ENCODE measurements around the gene GNAL. TPM values are rescaled to one million over a fixed set of nuclear protein-coding genes. Genes with fewer than 3 reads are reported as not detected.

Gene GNAL
- total RNA-seq, 1 experiment from 2014 or later, result 28.4 TPM

GRCh38 chr18:11695736-11696135 lies 6.7 kb downstream of the GNAL start:
- intact Hi-C loops (cut with micrococcal nuclease; ENCODE audit: unreplicated experiment), result no loop called here
- Histone ChIP-seq H3K9me3 (no peaks in the 10 kb centered on the region), H3K27me3 (replicated peaks; ENCODE audit: control insufficient read depth, insufficient read depth, low read length) (no peaks in the 10 kb centered on the region), H3K4me1 (no peaks in the 10 kb centered on the region), H3K36me3 (ENCODE audit: control insufficient read depth, insufficient read depth, low read length) (no peaks in the 10 kb centered on the region), H3K4me3 (ENCODE audit: low read depth, low read length) (no peak overlapping the region)
- ChIA-PET CTCF (no interaction called here), POLR2A (no interaction called here)
- no TSS peak for BruUV-seq (replicated peaks)
- DNase-seq, result no peak
- Mint-ChIP-seq H3K9me3 (ENCODE audit: unreplicated experiment) (no peaks in the 10 kb centered on the region), H3K4me3 (ENCODE audit: unreplicated experiment) (no peak overlapping the region), H3K27me3 (ENCODE audit: insufficient read depth, unreplicated experiment) (no peaks in the 10 kb centered on the region), H3K36me3 (ENCODE audit: insufficient read depth, unreplicated experiment) (no peaks in the 10 kb centered on the region), H3K27ac (ENCODE audit: unreplicated experiment) (no peak overlapping the region), H3K4me1 (ENCODE audit: low read depth, unreplicated experiment) (peaks cover 9% of the 10 kb centered on the region)
- TF ChIP-seq CTCF (IDR thresholded peaks at IDR 0.05; ENCODE audit: insufficient read depth in 1 of 2, low read depth in 1 of 2, low read length in 1 of 2, severe bottlenecking in 1 of 2, unreplicated experiment in 1 of 2), result no peak

- DNase-seq, result no peak
- H3K27me3 Mint-ChIP-seq (ENCODE audit: insufficient read depth, unreplicated experiment), result no peaks in the 10 kb centered on the region
- POLR2A ChIA-PET, result no interaction called here
These were observed 7.4 kb downstream of the GNAL start for GRCh38 chr18:11696451-11696850.

GRCh38 chr18:11700876-11701275 lies 11.8 kb downstream of the GNAL start:
- CTCF ChIA-PET, result interaction anchor here (0.7 to 1.2 kb wide), 2 partner anchors 11 to 46 kb away, joined by 3 to 5 read pairs; no protein-coding TSS in a partner anchor
- DNase-seq, result no peak
- no TSS peak for BruUV-seq (replicated peaks)
- H3K27me3 ChIP-seq (replicated peaks; ENCODE audit: control insufficient read depth, insufficient read depth, low read length), result no peaks in the 10 kb centered on the region
- Mint-ChIP-seq H3K27me3 (ENCODE audit: insufficient read depth, unreplicated experiment) (no peaks in the 10 kb centered on the region), H3K9me3 (ENCODE audit: unreplicated experiment) (no peaks in the 10 kb centered on the region), H3K4me1 (ENCODE audit: low read depth, unreplicated experiment) (peaks cover 9% of the 10 kb centered on the region), H3K4me3 (ENCODE audit: unreplicated experiment) (no peak overlapping the region), H3K36me3 (ENCODE audit: insufficient read depth, unreplicated experiment) (no peaks in the 10 kb centered on the region), H3K27ac (ENCODE audit: unreplicated experiment) (no peak overlapping the region)
- no peak for TF ChIP-seq CTCF (IDR thresholded peaks at IDR 0.05; ENCODE audit: insufficient read depth in 1 of 2, low read depth in 1 of 2, low read length in 1 of 2, severe bottlenecking in 1 of 2, unreplicated experiment in 1 of 2)
- POLR2A ChIA-PET, result no interaction called here
- no peaks in the 10 kb centered on the region for H3K9me3 ChIP-seq
- H3K4me1 ChIP-seq, result no peaks in the 10 kb centered on the region
- no peaks in the 10 kb centered on the region for H3K36me3 ChIP-seq (ENCODE audit: control insufficient read depth, insufficient read depth, low read length)
- H3K4me3 ChIP-seq (ENCODE audit: low read depth, low read length), result no peak overlapping the region
- intact Hi-C loops (cut with micrococcal nuclease; ENCODE audit: unreplicated experiment), result no loop called here

More at GRCh38 chr18:11696451-11696850, 7.4 kb downstream of the GNAL start:
- H3K4me3 Mint-ChIP-seq (ENCODE audit: unreplicated experiment), result no peak overlapping the region
- Histone ChIP-seq H3K4me1 (no peaks in the 10 kb centered on the region), H3K4me3 (ENCODE audit: low read depth, low read length) (no peak overlapping the region), H3K36me3 (ENCODE audit: control insufficient read depth, insufficient read depth, low read length) (no peaks in the 10 kb centered on the region), H3K27me3 (replicated peaks; ENCODE audit: control insufficient read depth, insufficient read depth, low read length) (no peaks in the 10 kb centered on the region), H3K9me3 (no peaks in the 10 kb centered on the region)
- intact Hi-C loops (cut with micrococcal nuclease; ENCODE audit: unreplicated experiment), result no loop called here
- TF ChIP-seq CTCF (IDR thresholded peaks at IDR 0.05; ENCODE audit: insufficient read depth in 1 of 2, low read depth in 1 of 2, low read length in 1 of 2, severe bottlenecking in 1 of 2, unreplicated experiment in 1 of 2), result no peak
- BruUV-seq (replicated peaks), result no TSS peak
- no peak overlapping the region for H3K27ac Mint-ChIP-seq (ENCODE audit: unreplicated experiment)
- H3K9me3 Mint-ChIP-seq (ENCODE audit: unreplicated experiment), result no peaks in the 10 kb centered on the region
- CTCF ChIA-PET, result no interaction called here
- H3K36me3 Mint-ChIP-seq (ENCODE audit: insufficient read depth, unreplicated experiment), result no peaks in the 10 kb centered on the region
- H3K4me1 Mint-ChIP-seq (ENCODE audit: low read depth, unreplicated experiment), result peaks cover 9% of the 10 kb centered on the region

Measured in Caco-2 (cell line).